COLO829 (cell line): ENCODE measurements around the gene GH1.
"Not testable (repeated sequence)": the region's sequence is repeated elsewhere in the genome, so short reads cannot be mapped to it uniquely, and the experiment has no call there.

ENCODE experiments used
- DNase-seq: peaks from one replicate; pipeline ENCODE4 v3.0.0; 2012; ENCODE audit warnings: low spot score

Gene GH1

GRCh38 chr17:63918789-63919305 lies at the start of gene GH1:
Gene GH1 (minus strand): TSS chr17:63918839. CDS start chr17:63918776, 63 bp downstream.
- not testable (repeated sequence) for DNase-seq

DNA sequence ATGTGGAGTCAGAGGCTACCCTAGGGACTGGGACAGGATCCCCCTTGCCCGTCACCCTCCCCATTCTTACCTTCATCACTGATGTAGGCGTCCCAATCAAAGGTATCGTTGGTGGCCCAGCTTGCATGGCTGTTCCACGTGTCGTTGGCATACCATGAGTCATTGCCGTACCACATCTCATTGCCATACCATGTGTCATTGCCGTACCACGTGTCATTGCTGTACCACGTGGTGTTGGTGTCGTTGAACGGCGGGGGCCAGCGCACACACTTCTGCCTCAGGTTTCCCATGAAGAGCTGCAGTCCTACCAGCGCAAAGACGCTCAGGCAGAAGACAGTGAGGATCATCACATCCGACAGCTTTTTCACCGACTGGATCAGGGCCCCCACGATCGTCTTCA lies 49.3 kb upstream of the GH1 start:
- no peak for DNase-seq

- DNase-seq, result no peak
Observed at GRCh38 chr17:63966646-63967264, 48.1 kb upstream of the GH1 start.

- no peak for DNase-seq
Observed at GRCh38 chr17:63963123-63963522, 44.5 kb upstream of the GH1 start.

GRCh38 chr17:63962298-63962744 lies 43.7 kb upstream of the GH1 start:
- DNase-seq, result no peak

DNA sequence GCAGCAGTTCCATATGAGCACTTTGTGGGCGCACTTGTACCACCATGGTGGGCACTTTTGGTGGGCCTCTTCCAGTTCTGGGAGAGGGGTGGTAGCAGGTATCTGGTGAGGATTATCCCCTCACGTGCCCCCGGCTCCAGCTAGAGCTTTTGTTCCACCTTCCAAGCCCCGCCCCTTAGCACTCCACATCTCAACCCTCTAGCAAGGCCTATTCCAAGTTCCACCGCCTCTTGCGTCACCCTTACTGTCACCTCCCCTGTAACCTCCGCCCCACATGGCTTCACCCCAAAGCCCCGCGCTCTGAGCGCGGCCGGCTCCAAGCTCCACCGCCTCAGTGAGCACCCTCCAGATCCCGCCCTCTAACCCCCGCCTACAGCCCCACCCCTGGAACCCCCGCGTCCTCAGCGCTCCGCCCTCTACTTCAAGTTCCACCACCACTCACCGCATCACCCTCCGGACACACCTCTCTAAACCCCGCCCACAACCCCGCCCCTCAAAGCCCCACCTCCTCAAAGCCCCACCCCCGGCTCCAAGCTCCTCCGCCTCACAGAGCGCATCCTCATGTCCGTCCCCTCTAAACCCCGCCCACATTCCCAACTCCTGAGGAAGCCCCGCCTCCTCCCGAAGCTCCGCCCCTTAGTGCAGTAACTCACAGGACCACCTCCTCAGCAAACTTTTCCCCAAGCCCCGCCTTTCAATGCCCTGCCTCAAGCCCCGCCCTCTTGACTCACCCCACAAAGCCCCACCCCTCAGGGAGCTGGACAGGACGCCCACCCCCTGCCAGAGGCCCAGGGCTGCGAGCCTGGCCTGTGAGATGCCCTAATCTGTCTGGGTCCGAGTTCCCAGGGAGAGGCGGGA lies 42.9 kb upstream of the GH1 start:
- peak; percentile 91 for DNase-seq

DNA sequence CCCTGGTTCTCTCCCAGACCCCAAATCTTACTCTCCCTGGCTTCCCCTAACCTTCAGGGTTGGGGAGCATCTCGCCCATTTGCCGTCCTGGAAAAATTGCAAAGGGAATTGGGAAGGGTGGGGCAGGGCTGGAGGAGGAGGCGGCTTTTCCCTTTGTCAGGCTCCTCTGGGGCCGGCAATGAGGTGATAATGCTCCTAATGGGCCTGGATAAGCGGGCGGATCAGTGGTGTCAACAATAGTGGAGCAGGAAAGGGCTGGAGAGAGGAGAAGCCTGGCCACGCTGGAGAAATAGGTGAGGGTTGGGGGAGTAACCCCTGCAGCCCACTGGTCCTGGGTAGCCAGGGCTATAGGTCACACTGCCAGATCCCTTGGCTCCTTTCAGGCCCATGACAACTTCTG lies 41.8 kb upstream of the GH1 start:
- DNase-seq, result no peak

DNA sequence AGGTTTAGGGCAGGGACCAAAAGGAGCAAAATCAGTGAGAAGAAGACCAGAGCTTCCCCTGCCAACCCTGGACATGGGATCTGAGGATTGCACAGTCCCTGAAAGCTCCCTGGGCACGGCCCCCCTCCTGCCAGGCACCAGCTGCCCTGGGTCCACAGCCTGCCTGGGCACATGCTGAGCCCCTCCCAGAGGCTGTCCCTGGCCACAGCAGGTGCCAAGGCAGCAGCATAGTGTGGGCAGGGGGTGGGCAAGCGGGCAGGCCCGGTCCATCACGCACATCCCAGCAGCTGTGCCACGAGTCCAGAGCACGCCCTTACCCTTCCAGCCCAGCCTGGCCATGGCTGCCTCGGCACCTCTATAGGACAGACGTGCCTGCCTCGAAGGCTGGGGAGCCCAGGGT lies 41.4 kb upstream of the GH1 start:
- no peak for DNase-seq

DNA sequence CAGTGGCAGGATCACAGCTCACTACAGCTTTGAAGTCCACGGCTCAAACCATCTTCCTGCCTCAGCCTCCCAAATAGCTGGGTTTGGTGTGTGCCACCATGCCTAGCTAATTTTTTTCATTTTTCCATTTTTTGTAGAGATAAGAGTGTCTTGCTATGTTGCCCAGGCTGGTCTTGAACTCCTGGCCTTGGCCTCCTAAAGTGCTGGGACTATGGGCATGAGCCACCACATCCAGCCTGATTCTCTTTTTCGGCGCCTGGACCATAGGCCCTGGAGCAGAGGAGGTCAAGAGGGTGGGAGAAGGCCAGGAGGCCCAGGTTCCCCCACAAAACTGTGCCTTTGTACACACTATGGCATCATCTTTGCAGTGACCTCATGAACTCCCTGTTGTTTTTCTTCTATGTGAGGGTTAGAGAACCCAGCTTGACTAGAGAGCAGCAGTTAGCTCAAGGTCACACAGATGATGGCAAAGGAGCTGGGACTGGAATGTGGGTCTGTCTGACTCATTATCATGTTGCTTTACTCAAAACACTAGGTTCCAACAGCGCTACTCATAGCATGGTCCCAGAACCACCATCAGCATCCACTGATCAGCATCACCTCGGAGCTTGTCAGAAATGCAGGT lies 37.8 kb upstream of the GH1 start:
- no peak for DNase-seq

- DNase-seq, result no peak
Observed at GRCh38 chr17:63955791-63956190, 37.2 kb upstream of the GH1 start.

DNA sequence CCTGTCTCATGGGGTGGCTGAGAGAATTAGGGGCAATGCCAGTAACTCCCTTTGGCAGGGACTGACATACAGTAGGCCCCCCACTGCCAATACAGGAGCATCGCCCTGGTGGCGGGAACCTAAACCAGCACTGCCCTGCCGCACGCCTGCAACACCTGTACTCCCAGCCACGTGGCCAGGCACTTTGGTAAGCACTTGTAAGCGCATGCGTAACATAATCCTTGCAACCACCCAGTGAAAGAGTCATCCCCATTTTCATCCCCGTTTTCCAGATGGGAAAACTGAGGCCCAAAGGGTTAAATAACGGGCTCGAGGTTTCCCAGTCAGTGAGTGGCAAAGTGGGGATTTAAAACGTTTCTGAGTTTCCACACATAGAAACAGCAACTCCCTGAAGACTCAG lies 36.6 kb upstream of the GH1 start:
- no peak for DNase-seq

GRCh38 chr17:63954402-63955063 lies 35.9 kb upstream of the GH1 start:
- DNase-seq, result no peak

DNA sequence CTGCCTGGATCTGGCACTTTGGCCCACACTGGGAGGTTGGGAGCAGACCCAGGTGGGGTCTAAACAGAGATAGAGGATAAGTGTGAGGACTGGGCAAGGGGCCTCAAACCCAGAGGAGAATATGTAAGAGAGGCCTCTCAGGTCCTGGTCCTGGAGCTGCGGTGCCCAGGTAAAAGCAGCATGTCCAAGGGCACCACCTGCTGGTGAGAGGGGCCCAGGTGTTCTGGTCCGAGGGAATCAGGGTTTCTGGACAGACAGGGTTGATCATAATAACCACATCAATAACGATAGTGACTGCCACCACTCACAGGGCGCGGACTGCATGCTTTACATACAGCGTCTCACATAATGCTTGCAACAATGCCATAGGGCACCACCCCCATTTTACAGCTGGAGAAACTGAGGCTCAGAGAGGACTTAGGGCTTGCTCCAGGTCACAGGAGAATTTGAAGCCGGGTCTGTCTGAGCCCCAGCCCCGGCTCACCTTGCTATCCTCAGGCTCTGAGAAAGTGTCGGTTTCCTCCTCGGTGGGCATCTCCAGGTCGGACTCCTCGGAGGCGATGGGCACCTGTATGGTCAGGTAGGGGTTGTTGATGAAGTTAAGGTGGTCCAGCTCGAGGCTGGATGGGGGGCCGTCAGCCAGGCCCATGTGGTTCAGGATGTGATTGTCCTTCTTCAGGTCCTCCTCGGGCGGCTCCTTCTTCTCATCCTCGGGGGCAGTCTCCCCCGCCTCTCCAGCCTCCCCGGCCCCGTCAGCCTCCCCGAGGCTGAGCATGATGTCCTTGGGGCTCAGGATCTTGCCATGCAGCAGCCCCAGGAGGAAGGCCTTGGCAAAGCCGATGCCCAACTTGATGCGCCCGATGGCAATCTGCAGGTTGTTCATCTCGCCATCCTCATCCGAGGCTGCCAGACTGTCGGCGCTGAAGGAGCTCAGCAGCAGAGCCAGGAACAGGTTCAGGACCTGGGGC lies 32.6 kb upstream of the GH1 start:
- no peak for DNase-seq

DNA sequence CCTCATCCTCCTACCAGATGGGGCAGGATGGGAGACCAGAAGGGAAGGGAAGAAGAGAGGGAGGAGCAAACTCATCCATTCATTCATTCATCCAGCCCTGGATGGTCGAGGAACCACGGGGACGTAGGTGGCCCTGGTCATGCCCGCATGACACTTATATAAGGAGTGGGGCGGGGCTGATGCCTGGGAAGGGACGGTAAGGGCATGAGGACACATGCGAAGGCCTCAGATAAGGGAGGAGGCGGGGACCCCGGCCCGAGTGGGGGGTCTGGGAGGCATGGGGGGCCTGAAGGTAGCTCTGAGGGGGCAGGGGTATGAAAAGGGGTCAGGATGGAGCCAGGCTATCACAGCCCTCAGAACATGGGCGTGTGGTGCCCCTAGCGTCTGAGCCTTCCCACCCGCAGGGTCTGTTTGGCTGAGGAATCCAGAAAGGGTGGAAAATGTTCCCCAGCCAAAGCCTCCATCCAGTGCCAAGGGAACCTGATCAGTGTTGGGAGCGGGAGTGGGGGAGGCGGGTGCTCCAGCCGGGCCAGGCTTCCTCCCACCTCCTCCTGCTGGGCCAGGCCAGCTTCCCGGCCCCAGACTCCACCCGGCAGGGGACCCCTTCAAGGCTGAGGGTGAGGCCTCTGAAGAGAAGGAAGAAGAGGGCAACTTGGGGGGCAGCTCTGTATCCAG lies 31.1 kb upstream of the GH1 start:
- no peak for DNase-seq

DNA sequence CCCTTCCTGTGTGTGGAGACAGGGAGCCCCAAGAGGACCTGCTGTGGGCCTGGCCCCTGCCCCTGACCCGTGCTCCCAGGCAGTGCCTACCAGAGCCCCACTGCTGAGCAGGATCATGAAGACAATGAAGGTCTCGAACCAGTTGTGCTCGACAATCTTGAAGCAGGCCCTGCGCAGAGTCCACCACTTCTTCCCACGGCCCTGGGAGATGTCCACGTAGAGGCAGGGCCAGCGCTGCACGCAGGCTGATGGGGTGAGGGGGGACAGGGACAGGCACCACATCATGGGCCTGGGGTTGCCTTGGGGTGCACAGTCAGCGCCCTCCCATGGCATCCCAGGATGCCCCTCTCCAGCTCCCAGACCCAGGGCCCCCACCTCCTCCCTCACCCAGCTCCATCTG lies 29.9 kb upstream of the GH1 start:
- no peak for DNase-seq

DNA sequence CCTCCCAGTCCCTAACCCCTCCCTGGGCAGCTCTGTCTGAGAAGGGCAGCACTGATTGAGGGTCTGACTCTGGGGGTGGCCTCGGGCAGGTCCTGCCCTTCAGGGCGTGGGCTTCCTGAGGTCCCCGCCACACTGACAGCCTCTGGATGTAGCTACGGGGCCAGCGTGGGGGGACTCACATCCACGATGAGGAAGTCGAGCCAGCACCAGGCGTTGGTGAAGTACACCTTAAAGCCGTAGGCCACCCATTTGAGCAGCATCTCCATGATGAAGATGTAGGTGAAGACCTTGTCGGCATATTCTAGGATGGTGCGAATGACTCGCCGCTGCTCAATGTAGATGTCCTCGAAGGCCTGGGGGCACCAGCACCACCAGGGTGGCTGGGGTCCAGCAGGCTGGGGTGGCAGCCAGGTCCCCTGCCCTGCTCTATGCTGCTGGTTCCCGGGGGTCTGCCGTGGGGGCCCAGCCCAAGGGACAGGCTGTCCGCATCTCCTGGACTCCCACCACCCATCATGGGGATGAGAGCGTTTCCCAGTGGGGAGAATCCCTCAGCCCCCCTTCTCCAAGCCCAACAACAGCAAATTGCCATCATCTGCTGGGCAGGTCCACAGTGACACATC lies 29.2 kb upstream of the GH1 start:
- DNase-seq, result no peak

- peak; percentile 51 for DNase-seq
Observed at GRCh38 chr17:63946440-63947363, 28.1 kb upstream of the GH1 start.

DNA sequence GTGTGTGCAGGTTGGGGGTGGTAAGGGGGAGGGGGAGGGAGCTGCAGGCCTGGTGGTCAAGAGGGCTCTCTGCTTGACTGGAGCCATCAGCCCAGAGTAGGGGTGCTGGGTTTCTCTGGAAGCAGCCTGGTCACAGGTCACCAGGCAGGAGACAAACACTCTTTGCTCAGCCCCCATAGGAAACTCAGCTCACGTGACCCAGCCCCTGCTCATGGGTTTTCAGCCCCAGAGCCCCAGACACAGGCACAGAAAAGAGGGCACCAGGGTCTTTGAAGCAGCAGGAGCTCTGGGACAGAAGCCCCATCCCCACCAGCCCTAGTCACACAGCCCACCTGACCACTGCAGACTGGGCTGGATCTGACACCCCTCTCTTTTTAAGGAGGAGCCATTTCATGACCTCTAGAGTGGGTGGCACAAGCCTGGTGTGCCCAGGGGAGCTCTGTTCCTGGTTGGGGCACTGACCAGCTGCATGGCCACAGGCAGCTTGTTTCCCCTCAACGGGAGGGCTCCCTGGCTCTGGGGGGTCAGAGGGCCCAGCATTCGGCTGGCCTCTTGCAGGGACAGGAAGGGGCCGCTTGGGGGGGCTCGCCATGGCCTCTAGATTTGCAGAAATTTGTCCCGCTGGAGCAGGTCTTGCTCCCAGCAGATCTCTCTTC lies 27.3 kb upstream of the GH1 start:
- no peak for DNase-seq
